ENCODE measurements around the gene METTL6.

The METTL6 gene

DNA sequence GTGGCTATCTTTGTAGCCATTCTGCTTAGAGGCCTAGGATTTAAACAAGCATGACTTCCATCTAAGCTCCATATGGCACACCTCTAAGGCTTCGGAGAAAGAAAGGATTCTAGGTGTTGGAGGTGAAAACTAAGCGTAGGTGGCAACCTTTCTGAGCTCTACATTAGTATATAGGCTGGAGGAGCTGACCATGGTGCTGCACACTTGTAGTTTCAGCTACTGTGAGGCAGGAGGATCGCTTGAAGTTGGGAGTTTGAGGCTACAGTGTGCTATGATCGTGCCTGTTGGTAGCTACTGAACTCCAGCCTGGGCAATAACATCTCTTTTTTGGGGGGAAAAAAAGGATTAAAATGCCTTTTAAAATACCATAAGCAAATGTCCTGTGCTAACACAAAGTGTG, 7.4 kb upstream of the METTL6 start:
- TF ChIP-seq, protein P1, sequence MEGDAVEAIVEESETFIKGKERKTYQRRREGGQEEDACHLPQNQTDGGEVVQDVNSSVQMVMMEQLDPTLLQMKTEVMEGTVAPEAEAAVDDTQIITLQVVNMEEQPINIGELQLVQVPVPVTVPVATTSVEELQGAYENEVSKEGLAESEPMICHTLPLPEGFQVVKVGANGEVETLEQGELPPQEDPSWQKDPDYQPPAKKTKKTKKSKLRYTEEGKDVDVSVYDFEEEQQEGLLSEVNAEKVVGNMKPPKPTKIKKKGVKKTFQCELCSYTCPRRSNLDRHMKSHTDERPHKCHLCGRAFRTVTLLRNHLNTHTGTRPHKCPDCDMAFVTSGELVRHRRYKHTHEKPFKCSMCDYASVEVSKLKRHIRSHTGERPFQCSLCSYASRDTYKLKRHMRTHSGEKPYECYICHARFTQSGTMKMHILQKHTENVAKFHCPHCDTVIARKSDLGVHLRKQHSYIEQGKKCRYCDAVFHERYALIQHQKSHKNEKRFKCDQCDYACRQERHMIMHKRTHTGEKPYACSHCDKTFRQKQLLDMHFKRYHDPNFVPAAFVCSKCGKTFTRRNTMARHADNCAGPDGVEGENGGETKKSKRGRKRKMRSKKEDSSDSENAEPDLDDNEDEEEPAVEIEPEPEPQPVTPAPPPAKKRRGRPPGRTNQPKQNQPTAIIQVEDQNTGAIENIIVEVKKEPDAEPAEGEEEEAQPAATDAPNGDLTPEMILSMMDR (IDR thresholded peaks at IDR 0.05; ENCODE audit: low read depth, low read length), result no peak
- no peak overlapping the region for H3K4me3 ChIP-seq (ENCODE audit: low read depth, low read length)

DNA sequence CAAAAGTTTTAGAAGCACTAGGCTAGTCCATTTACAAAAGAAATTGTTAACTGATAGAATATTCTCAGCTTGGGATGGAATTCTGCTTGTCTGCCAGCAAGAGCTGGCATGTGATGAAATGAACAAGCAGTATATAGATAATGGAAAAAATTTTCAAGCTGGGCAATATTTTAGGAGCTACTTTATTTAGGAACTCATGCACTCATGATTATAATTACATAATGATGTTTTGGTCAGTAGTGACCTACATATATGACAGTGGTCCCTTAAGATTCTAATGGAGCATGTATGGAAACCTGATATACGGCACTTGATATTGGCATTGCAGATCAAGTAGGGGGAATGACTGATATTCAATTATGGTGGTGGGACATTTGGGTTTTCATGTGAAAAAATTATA, 6.2 kb upstream of the METTL6 start:
- TF ChIP-seq, protein P1 (IDR thresholded peaks at IDR 0.05; ENCODE audit: low read depth, low read length), result no peak
- H3K4me3 ChIP-seq (ENCODE audit: low read depth, low read length), result no peak overlapping the region

DNA sequence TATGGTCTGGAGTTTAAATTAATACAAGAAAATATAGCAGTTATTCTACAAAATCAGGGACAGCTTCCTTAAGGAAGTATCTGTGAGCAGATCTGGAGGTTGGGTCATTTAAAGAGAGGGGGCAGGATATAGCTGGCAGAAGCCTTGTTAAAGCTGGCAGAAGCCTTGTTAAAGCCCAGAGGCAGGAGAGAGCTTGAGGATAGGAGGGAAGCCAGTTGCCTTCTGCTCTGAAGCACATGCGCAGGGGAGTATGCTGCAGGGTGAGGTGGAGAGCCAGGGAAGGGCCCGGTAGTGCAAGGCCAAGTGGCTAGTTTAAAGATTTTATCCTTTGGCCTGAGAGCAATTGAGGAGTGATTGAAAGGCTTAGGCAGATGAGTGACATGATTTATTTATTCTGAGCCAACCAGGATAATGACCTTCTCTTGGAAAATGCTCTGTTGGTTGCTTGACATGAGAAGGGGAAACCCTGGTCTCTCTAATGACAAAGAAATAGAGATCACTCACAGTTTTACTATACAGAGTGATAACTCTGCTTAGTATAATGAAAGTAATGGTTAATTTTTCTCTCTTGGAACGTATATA, 4.0 kb upstream of the METTL6 start:
- no peak overlapping the region for H3K4me3 ChIP-seq (ENCODE audit: low read depth, low read length)
- TF ChIP-seq, protein P1 (IDR thresholded peaks at IDR 0.05; ENCODE audit: low read depth, low read length), result no peak

DNA sequence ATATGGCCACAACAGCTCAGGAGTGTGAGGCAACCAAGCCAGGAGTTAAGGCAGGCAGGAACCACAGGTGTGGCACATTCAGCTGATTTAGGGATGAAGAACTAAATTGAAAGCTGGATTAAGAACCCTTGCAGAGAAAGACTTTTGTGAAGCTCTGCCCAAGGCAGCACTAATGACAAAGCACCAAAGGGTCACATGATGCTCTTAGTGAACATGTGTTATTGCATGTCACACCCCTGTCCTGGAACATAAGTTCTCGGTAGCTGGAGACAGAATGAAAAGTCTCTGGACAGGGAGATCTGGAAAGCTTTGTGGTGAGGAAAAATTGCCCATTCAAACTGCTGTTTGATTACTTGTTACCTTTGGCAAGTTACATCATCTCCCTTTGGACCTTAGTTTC, 3.3 kb upstream of the METTL6 start:
- TF ChIP-seq, protein P1 (IDR thresholded peaks at IDR 0.05; ENCODE audit: low read depth, low read length), result no peak
- no peak overlapping the region for H3K4me3 ChIP-seq (ENCODE audit: low read depth, low read length)

DNA sequence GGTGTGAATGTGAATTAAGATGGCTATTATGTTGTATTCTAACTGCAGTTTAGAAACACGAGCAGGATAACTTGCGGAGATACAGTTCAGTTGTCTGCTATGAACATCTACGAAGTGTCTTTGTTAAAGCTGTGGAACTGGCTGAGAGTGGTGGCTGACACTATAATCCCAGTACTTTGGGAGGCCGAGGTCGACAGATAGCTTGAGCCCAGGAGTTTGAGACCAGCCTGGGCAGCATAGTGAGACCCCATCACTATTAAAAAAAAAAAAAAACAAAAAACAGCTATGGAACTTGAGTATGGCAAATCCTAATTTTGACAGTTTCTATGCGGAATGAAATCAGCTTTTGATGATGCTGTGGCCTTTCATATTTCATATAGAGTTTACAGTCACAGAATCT, 1.7 kb upstream of the METTL6 start:
- TF ChIP-seq, protein P1 (IDR thresholded peaks at IDR 0.05; ENCODE audit: low read depth, low read length), result no peak
- H3K4me3 ChIP-seq (ENCODE audit: low read depth, low read length), result peak overlapping the region; percentile 94

DNA sequence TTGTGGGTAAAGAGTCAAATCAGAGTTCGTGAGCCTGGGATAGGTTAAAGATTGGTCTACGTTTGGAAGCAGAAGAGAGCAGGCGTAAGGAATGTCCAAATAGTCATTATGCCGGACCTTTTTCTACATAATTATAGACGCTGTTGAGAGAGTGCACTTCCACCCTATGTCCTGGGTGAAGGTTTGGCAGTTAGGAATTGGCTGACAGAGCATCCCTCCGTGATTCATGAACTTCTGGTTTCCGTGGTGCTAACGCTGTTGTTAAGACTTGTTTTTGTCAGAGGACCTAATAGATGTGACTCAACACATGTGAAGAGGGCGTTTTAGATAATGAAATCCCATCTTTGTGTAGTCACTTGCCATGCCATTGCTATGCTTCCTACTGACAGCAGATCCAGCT, 1.2 kb upstream of the METTL6 start:
- peak overlapping the region; percentile 94 for H3K4me3 ChIP-seq (ENCODE audit: low read depth, low read length)

DNA sequence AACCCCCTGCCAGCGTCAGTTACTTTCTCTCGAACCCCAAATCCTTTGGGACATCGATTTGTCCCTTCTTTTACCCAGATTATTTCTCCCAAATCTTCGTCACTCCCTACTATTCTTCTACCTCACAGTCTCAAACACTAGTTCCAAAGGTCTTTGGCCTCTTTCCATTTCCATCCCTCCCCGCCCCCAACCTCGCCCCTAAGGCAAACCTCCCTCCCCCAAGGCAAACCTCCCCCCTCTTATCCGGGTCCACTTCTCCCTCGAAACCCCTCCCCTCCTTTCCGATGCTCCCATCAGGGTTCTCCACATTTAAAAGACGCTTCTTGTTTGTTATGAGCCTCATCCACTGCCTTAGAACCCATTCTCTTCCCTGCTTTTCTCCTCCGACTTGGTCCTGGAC, 637 bp upstream of the METTL6 start:
- H3K4me3 ChIP-seq (ENCODE audit: low read depth, low read length), result peak overlapping the region; percentile 94
- TF ChIP-seq, protein P1 (IDR thresholded peaks at IDR 0.05; ENCODE audit: low read depth, low read length), result no peak

More for the DNA sequence above, 1.2 kb upstream of the METTL6 start:
- TF ChIP-seq, protein P1 (IDR thresholded peaks at IDR 0.05; ENCODE audit: low read depth, low read length), result no peak

Data from WI38 (cell line).